ENCODE data around the gene ZPBP.

DNA sequence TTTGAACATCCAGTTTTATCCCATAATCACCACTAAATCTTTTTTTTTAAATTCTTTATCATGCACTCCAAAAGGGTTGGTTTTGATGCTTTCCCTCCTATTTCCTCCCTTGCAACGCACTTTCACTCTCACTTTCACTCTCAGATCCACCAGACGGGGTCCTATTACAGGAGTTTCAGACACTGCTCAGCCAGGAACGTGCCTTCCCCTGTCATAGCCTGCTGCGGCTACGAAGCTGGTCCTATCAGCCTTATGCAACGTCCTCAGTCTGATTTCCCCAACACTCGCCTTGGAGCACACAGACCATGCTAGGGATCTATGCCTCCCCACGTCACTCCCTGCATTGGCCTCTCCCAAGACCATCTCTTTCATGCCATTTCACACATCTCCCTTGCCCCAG, 23.4 kb downstream of the ZPBP start:
- TF ChIP-seq, protein P1, sequence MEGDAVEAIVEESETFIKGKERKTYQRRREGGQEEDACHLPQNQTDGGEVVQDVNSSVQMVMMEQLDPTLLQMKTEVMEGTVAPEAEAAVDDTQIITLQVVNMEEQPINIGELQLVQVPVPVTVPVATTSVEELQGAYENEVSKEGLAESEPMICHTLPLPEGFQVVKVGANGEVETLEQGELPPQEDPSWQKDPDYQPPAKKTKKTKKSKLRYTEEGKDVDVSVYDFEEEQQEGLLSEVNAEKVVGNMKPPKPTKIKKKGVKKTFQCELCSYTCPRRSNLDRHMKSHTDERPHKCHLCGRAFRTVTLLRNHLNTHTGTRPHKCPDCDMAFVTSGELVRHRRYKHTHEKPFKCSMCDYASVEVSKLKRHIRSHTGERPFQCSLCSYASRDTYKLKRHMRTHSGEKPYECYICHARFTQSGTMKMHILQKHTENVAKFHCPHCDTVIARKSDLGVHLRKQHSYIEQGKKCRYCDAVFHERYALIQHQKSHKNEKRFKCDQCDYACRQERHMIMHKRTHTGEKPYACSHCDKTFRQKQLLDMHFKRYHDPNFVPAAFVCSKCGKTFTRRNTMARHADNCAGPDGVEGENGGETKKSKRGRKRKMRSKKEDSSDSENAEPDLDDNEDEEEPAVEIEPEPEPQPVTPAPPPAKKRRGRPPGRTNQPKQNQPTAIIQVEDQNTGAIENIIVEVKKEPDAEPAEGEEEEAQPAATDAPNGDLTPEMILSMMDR (IDR thresholded peaks at IDR 0.05; ENCODE audit: poor library complexity) = no peak
- TF ChIP-seq EZH2 (IDR thresholded peaks at IDR 0.05; ENCODE audit: borderline replicate concordance) = no peak
- no peak for TF ChIP-seq EZH2phosphoT487 (IDR thresholded peaks at IDR 0.05; ENCODE audit: low read depth, severe bottlenecking, unreplicated experiment)

Data from hepatocyte (in vitro differentiated cells).